Mucosa of descending colon (tissue), 3 donors: ENCODE measurements around the gene RAB3D. TPM values are rescaled to one million over a fixed set of nuclear protein-coding genes. Genes with fewer than 3 reads are reported as not detected.
"Not testable (repeated sequence)": the region's sequence is repeated elsewhere in the genome, so short reads cannot be mapped to it uniquely, and the experiment has no call there.

Experiments used
- ATAC-seq: fragments of 200-7000 bp; cut with Tn5 transposase; one replicate; pipeline ENCODE4 v1.9.1; 2020; ENCODE audit warnings: mild to moderate bottlenecking, moderate library complexity
- DNase-seq, 3 donors: peaks; one replicate each; pipeline ENCODE4 v3.0.0-alpha.2; 2020
- H3K36me3 ChIP-seq: fragments of 200-600 bp; one replicate; pipeline ENCODE4 v1.8.0; 2021; ENCODE audit warnings: low read depth, mild to moderate bottlenecking
- H3K4me1 ChIP-seq: fragments of 200-600 bp; one replicate; pipeline ENCODE4 v1.8.0; 2021; ENCODE audit warnings: low read depth, mild to moderate bottlenecking
- H3K4me3 ChIP-seq: fragments of 200-600 bp; one replicate; pipeline ENCODE4 v1.8.0; 2021; ENCODE audit warnings: mild to moderate bottlenecking
- H3K9me3 ChIP-seq: fragments of 200-600 bp; one replicate; pipeline ENCODE4 v1.8.0; 2021; ENCODE audit warnings: mild to moderate bottlenecking
- CTCF ChIP-seq: fragments of 200-600 bp; IDR thresholded peaks from one replicate; pipeline ENCODE4 v1.8.0; 2022; ENCODE audit warnings: antibody characterized with exemption, mild to moderate bottlenecking
- intact Hi-C, 2 donors: fragments of 100-400 bp; cut with DNase I in 1 of 2; cut with micrococcal nuclease in 1 of 2; formaldehyde crosslinking; loops; one replicate each; pipeline versions ENCODE4 v1.11.0 to v1.11.1; 2022; cut with DNase I, micrococcal nuclease
- total RNA-seq, 3 donors: library from RNA; stranded (reverse); fragmentation: NEBNext Ultra II Directional in 2 of 3; extraction: Animal tissue kit (Norgen Biotek cat#: 25700) in 2 of 3; gene quantifications; one replicate each; pipeline versions ENCODE4 v1.2.1 to v1.2.4, GENCODE V29; 2021 to 2023
- donor health status: DM: no; HTN: no; CAD: no; lungs with moderate emphysema.
- donor health status: DM: no; HTN: no; CAD: no.
- donor health status: DM: no; HTN: yes; CAD: no.

The RAB3D gene
- total RNA-seq, 3 donors from 2014 or later, result 21.0 to 34.9 (median 33.9) TPM

GRCh38 chr19:11380653-11381537, 41.4 kb upstream of the RAB3D start:
- intact Hi-C loops, result no loop called here

GRCh38 chr19:11379857-11380350, 40.4 kb upstream of the RAB3D start:
- no peak for ATAC-seq
- DNase-seq, result no peak
- Histone ChIP-seq H3K9me3 (no peaks in the 10 kb centered on the region), H3K36me3 (no peaks in the 10 kb centered on the region), H3K4me3 (no peak overlapping the region), H3K4me1 (peaks cover 40% of the 10 kb centered on the region)
- intact Hi-C loops, result no loop called here
- TF ChIP-seq CTCF, result no peak

More at GRCh38 chr19:11380653-11381537, 41.4 kb upstream of the RAB3D start:
- peak; percentile 96 to 97 (median 96) for DNase-seq
- TF ChIP-seq CTCF, result peak; percentile 66
- H3K4me3 ChIP-seq, result peak overlapping the region; percentile 24
- peaks cover 33% of the 10 kb centered on the region for H3K4me1 ChIP-seq
- no peaks in the 10 kb centered on the region for H3K36me3 ChIP-seq
- no peaks in the 10 kb centered on the region for H3K9me3 ChIP-seq
- ATAC-seq, result peak; percentile 89

GRCh38 chr19:11379269-11379845, 39.9 kb upstream of the RAB3D start:
- H3K4me3 ChIP-seq, H3K36me3 ChIP-seq, ATAC-seq, intact Hi-C loops, DNase-seq, H3K9me3 ChIP-seq: not testable (repeated sequence)
- H3K4me1 ChIP-seq, result peaks cover 42% of the 10 kb centered on the region

GRCh38 chr19:11378319-11379189, 39.1 kb upstream of the RAB3D start:
- Histone ChIP-seq H3K4me3 (no peak overlapping the region), H3K4me1 (peaks cover 45% of the 10 kb centered on the region), H3K36me3 (no peaks in the 10 kb centered on the region), H3K9me3 (no peaks in the 10 kb centered on the region)
- intact Hi-C loops, result no loop called here
- ATAC-seq, result no peak
- peak; percentile 39 for TF ChIP-seq CTCF
- DNase-seq, result peak in 2 of 3 donors; percentile 62

GRCh38 chr19:11377756-11378155, 38.3 kb upstream of the RAB3D start:
- TF ChIP-seq CTCF, result no peak
- no peaks in the 10 kb centered on the region for H3K9me3 ChIP-seq
- H3K36me3 ChIP-seq, result no peaks in the 10 kb centered on the region
- DNase-seq, result no peak
- no peak overlapping the region for H3K4me3 ChIP-seq
- intact Hi-C loops, result no loop called here
- ATAC-seq, result no peak
- H3K4me1 ChIP-seq, result peaks cover 38% of the 10 kb centered on the region
